AG09309 (cell line): Measurements from ENCODE around the gene MMP3.
A peak's percentile ranks its signal among the peaks of the same experiment; 100 is the strongest.

ENCODE experiments used
- DNase-seq: peaks from one replicate; pipeline ENCODE4 v3.0.0-alpha.2; 2010; ENCODE audit warnings: low read depth
- H3K4me3 ChIP-seq: 2 replicates; pipeline ENCODE4 v1.5.1; 2011; ENCODE audit warnings: mild to moderate bottlenecking, low read depth, low read length, moderate library complexity; ENCODE audit not compliant: control insufficient read depth
- TF ChIP-seq, protein P1 (sequence below): IDR thresholded peaks from 2 replicates; pipeline ENCODE4 v1.5.1; 2011; ENCODE audit warnings: mild to moderate bottlenecking, low read depth, low read length, inconsistent platforms; ENCODE audit not compliant: insufficient read depth, control insufficient read depth; ENCODE audit errors: missing control alignments

MMP3 gene

DNA sequence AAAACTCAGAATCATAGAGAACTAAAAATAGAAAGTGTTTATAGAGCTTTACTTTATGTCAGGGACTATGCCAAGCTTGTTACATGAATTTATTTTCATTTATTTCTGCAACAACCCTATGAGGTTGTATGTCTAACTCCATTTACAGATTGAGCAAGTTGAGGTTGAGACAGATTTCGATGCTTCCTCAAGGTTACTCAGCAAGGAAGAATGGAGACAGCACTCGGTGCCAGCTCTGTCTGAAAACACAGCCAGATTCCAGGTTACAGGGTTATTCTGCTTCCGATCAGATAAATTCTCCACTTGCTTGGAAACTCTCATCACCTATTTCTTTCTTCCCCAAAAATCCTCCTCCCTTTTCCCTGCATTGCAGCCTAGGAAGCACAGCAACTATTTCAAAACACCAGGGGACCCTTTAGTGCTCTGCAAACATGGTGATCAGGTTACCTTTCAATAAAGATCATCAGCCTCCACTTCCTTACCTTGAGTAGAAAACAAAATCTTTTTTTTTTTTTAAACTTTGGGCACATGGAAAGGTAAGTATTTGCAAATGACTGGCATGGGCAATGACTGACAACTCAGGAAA, 7.0 kb downstream of the MMP3 start:
- peak; percentile 77 for DNase-seq
- no peak overlapping the region for H3K4me3 ChIP-seq
- TF ChIP-seq, protein P1, sequence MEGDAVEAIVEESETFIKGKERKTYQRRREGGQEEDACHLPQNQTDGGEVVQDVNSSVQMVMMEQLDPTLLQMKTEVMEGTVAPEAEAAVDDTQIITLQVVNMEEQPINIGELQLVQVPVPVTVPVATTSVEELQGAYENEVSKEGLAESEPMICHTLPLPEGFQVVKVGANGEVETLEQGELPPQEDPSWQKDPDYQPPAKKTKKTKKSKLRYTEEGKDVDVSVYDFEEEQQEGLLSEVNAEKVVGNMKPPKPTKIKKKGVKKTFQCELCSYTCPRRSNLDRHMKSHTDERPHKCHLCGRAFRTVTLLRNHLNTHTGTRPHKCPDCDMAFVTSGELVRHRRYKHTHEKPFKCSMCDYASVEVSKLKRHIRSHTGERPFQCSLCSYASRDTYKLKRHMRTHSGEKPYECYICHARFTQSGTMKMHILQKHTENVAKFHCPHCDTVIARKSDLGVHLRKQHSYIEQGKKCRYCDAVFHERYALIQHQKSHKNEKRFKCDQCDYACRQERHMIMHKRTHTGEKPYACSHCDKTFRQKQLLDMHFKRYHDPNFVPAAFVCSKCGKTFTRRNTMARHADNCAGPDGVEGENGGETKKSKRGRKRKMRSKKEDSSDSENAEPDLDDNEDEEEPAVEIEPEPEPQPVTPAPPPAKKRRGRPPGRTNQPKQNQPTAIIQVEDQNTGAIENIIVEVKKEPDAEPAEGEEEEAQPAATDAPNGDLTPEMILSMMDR = no peak

DNA sequence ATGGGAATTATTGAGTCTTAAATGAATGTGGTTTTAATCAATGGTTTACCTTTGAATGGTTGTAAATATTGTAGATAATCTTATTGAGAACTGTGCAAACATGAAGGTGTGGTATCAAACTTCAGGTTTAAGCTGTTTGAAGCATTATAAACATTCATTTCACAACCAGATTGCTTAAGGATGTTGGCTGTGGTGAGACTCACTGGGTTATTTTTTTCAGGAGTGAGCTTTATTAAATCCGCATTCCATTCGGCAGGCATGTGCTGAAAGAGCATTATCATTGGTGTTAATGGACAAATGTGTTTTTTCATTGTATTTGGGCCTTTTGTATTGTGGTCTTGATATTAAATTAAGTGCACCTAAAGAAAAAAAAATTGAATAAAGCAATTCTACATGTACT, 9.7 kb downstream of the MMP3 start:
- H3K4me3 ChIP-seq = no peak overlapping the region
- TF ChIP-seq, protein P1 = no peak
- DNase-seq = no peak

DNA sequence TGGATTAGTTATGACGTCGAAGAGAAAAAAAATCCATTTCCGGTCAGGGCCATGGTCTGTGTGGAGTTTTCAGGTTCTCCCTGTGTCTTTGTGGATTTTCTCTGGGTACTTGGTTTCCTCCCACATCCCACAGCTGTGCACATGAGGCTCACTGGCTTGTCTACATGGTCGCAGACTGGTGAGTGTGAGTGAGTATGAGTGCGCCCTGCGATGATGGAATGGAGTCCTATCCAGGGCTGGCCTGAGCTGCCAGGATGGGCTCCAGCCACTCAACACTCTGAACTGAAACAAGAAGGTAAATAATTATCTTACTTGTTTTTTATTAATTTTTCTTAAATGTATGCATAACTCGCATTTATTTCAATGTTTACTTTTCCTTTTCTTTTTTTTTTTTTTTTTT, 10.8 kb downstream of the MMP3 start:
- H3K4me3 ChIP-seq = no peak overlapping the region
- TF ChIP-seq, protein P1 = no peak
- DNase-seq = no peak

DNA sequence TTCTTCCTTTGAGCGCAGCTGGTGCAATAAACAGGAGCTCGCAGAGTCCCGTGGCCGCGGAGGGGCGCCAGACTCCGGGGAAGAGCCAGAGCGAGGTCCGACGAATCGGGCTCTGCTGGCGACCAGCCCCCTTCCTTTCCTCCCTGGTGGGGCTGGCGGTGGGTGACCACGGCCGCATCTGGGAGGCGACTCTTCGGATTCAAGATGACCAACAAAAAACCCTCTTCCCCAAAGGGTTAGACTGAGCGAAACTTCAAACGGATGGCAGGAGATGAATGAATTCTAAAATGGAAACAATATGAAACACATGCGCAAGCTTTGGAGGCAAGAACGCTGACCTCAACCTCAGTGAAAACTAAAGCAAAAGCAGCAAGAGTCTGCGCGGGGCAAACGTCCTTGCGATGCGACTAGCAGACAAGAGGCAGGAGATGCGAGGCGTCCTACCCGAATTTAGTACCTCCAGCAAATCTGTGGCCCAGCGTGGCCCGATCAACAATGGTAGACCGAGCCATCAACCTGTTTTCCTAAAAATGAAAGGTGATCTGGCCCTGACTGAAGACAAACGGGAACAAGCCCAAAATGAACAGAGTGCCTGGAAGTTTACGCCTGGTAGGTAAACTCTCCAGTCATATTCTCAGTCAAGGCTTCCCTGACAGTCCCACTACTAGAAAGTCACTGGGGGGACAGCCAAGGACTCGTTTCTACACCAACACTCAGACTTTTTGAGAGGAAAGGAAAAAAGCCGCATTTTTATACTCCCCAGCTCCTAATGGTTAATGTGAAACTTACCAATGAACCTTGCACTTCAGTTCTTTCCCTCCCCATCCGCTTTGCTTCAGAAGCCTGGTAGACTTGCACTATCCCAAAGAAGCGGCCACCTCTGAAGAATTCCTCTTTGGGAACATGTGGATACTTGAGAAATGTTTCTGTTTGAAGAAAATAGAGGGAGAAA, 11.6 kb downstream of the MMP3 start:
- peak overlapping the region; percentile 51 for H3K4me3 ChIP-seq
- TF ChIP-seq, protein P1 = peak; percentile 90
- DNase-seq = no peak

DNA sequence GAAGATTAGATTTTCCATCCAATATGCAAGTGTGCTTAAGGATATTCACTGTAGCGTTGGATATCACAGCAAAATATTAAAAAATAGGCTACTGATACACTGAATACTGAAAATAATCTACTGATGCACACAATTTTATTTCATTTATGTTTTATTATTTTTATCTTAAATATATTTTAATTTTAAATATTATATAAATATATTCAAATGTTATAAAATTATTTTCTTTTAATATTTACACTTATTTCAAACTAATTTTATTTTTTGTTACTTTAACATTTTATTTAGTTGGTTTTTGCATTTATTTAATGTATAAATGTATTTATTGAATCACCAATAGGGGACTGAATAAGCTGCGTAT, 12.3 kb downstream of the MMP3 start:
- TF ChIP-seq, protein P1 = no peak
- H3K4me3 ChIP-seq = peak overlapping the region; percentile 51
- no peak for DNase-seq

DNA sequence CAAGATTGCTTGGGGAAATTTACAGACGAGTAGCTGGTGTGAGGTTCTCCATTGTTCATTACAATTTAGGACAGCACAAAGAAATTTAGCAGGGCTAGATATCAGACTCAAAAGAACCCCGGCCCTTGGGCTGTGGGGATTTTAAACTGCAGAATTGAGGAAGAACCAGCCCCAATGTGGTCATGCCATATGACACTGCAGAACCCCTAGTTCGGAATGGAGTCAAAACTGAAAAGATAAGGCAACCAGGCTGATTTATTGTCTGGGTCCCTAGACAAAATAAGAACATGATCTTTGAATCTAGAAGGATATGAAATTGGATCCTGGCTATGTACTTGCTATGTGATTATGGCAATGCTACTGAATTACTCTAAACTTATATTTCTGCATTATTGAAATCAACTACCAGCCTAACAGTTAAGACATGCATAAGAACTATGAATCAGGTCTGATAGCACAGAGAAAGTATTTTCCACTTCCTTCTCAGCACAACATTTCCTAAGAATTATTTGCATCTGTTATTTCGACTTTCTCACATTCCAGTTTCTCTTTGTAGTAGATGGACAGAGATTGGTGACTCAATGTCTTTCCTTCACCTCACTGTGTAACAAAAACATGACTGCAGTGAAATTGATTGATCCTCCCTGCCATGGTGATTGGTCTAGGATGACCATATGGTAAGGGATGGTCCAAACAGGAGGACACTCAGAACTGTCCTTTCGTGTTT, 13.2 kb downstream of the MMP3 start:
- TF ChIP-seq, protein P1 = no peak
- DNase-seq = no peak
- no peak overlapping the region for H3K4me3 ChIP-seq
